ENCODE results near the gene MBOAT1.
"Not testable (repeated sequence)": the region's sequence is repeated elsewhere in the genome, so short reads cannot be mapped to it uniquely, and the experiment has no call there.

Gene MBOAT1

DNA sequence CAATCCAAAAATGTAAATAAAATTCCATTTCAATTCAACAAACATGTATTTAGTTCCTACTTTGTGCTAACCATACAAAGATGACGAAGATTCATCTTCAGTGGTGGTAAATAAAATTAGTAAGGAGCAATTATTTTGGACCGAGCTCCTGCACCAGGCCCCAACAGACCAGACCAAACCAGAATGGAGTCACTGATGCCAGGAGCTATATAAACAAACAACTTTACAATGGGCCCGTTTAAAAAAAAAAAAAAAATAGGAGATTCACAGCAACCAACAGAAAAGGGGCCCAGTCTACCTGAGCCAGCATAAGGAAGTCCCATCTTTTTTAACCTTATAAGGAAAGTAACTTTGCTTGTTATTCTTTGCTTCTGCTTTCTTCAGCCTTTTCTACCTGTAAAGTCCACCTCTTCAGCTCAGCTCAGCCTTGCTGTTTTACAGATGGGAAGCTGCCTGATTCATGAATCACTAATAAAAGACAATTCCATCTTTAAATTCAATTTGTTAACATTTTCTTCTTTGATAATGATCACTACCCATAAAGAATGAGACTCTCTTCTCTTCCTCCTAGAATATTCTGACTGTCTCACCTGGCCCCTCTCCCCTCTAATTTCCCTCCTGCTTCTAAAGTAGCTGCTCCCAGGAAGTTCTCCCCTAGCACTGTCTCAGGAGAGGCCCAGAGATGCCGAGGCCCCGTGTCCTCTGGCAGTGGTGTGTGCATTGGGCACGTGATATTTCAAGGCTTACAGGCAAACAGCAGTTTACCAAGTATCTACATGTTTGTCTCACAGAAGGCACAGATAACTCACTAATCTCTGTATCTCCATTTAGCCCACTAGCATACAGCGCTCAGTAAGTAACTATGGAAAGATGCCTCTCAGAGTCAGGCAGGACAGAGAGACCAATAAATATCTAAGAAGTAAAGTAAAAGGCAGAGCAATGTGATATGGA lies 8.4 kb downstream of the MBOAT1 start:
- no peak for DNase-seq (ENCODE audit: low read depth in 2 of 3, low spot score in 2 of 3)

- DNase-seq (ENCODE audit: low read depth in 2 of 3, low spot score in 2 of 3), result no peak
These were observed 9.5 kb downstream of the MBOAT1 start for GRCh38 chr6:20202699-20203302.

DNA sequence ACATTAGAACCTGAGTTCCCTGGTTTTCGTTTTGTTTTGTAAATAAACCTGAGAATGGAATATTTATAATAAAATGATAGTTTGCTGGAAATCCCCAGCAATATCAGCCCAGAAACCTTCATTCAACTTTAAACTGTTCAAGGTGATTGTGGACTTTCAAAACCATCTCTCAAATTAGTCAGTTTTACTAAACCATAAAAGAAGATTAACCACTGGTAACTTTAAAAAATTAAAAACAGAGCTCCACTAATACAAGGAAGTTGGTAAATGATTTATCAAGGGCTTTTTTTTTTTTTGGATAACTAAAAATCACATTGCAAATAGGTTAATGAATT lies 10.0 kb downstream of the MBOAT1 start:
- DNase-seq (ENCODE audit: low read depth in 2 of 3, low spot score in 2 of 3), result no peak

DNA sequence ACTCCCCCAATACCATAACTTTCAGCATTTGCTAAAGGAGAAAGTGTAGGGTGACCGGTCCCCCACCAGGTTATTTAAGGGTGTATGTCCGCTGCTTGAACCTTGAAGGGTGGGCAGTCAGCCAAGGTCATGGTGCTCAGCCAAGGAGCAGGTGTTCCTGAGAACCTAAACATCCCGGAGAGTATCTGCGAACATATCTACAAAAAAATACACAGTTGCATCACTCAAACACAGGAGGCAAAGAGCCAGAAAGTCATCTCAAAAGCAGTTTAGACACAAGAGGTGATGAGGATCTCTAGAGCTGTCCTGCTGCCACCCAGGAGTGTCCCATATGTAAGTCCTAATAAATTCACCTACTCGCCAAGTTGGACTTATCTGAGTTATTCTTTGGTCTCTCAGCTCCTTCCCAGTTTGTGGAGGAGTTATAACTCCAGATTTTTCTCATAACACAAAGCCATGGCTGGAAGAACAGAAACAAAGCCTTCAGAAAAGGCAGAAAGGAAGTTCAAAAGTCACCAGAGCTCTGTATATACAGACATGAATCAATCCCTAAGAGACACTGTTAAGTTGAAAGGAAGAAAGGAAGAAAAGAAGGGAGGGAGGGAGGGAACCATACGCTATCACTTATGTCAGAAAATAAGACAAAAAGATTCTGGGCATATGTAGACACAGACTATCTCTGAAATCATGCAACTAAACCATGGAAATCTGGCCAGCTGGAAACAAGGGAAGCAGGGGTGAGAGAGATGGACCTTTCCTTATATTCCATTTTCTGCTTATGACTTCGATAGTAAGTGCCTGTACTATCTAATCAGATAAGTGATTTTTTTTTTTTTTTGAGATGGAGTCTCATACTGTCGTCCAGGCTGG lies 11.3 kb downstream of the MBOAT1 start:
- DNase-seq (ENCODE audit: low read depth in 2 of 3, low spot score in 2 of 3), result no peak

- DNase-seq (ENCODE audit: low read depth in 2 of 3, low spot score in 2 of 3), result no peak
These were observed 13.5 kb downstream of the MBOAT1 start for GRCh38 chr6:20198775-20199174.

DNA sequence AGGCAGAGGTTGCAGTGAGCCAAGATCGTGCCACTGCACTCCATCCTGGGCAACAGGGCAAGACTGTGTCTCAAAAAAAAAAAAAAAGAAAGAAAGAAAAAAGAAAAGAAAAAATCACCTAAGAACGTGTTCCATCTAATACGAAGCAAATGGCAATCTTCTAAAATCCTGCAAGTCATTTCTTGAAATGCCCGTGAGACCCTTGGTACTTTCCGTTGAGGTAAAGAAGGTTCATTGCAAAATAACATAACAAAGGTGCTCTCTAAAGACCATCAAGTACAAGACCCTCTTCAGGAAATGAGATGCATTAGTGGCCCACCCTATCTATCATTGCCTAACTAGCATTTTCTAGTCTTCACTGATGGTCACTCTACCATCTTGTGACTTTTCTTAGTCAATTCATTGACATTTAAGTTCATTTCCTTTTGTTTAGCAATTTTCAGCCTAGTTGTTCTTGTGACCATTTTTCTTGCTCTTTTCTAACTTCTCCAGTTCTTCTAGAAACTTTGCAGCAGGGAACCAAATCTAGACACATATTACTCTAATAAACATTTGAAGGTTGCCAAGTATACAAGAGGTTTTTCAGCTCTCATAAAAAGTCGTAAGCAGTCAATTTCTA lies 14.0 kb downstream of the MBOAT1 start:
- DNase-seq (ENCODE audit: low read depth in 2 of 3, low spot score in 2 of 3), result no peak

DNA sequence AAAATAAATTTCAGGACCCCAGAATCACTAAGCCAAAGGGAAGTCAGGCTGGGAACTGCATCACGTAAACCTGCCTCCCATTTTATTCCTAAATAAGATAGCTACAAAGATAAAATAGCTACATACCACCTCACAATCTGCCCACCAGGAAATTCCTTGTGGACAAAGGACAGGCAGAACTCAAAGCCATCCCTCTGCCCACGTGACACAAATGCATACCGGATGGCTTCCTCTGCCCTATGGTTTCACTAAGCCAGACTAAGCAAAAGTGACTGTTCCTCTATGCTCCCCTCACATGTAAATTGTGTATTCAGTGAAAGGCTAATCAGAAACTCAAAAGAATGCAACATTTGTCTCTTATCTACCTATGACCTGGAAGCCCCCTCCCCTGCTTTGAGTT lies 15.0 kb downstream of the MBOAT1 start:
- DNase-seq (ENCODE audit: low read depth in 2 of 3, low spot score in 2 of 3), result no peak

DNA sequence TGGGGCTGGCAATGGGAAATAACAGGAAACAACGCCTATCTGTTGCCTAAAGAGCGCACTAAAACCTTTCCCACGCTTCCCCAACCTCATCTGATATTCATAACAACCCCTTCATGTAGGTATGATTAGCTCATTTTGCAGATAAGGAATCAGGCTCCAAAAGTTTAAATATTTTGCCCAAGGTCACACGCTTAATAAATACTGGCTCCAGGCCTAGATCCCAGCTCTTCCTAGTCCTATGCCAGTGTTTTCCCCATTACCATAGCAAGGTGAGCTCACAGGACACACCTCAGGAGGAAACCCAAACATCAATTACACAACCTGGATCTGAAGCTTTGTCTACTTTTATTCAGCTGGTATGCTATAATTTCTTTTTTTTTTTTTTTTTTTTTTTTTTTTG lies 19.6 kb downstream of the MBOAT1 start:
- DNase-seq (ENCODE audit: low read depth in 2 of 3, low spot score in 2 of 3), result no peak

GRCh38 chr6:20191992-20192391 lies 20.3 kb downstream of the MBOAT1 start:
- DNase-seq (ENCODE audit: low read depth in 2 of 3, low spot score in 2 of 3), result no peak

- DNase-seq (ENCODE audit: low read depth in 2 of 3, low spot score in 2 of 3), result no peak
These were observed 23.6 kb downstream of the MBOAT1 start for GRCh38 chr6:20188630-20189075.

DNA sequence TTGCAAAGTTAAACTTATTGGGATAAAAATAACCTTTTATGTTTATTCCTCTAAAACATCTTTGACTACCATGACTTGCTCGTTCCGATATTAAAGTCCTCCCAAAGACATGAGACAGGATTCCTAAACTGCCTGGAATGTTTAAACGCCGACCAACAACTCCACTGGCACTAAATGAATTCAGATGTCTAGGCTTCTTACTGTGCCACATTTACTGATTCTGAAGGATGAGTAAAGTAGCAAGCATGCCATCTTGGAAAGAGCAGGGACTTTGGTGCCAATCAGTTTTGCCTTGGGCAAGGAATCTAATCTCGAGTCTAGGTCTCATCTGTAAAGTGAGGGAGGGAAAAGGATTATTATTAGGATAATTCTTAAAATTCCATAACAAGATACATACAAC lies 25.3 kb downstream of the MBOAT1 start:
- DNase-seq (ENCODE audit: low read depth in 2 of 3, low spot score in 2 of 3), result no peak

GRCh38 chr6:20183706-20184105 lies 28.6 kb downstream of the MBOAT1 start:
- no peak for DNase-seq (ENCODE audit: low read depth in 2 of 3, low spot score in 2 of 3)

DNA sequence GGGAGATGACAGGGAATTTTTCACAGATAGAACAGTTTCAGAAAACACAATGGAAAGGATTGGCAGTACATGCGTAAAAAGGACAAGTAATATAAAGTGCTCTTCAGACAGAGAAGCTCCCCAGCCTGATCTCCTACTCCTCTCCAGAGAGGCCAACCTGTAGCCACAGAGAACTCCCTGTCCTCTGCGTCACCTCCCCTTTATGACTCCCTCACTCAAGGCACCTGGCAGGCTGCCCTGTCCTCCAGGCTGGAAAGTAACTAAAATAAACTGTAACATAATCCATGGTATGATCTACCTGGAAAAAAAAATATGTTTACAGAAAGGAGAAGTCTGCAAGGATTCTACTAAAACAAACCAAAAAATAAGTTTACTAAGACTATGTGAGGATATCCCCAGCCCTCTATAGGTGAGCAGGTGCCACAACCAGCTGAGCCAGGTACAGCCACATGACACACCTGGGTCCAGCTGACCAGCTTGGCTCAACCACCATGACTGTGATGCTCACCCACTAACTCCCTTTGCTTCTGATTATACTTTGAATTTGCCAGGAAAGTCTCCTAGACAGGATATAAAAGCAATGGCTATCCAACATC lies 29.2 kb downstream of the MBOAT1 start:
- DNase-seq (ENCODE audit: low read depth in 2 of 3, low spot score in 2 of 3), result no peak

DNA sequence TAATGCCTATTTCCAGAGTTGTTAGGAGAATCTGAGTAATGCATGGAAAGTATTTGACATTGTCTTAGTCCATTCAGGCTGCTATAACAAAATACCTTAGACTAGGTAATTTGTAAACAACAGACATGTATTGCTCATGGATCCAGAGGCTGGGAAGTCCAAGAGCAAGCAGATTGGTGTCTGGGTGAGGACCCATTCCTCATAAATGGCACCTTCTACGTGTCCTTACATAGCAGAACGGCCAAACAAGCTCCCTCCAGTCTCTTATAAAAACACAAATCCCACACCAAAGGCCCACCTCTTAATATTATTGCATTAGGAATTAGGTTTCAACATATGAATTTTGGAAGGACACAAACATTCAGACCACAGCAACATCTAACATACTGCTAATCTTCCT lies 30.2 kb downstream of the MBOAT1 start:
- DNase-seq (ENCODE audit: low read depth in 2 of 3, low spot score in 2 of 3), result no peak

- DNase-seq (ENCODE audit: low read depth in 2 of 3, low spot score in 2 of 3), result no peak
These were observed 31.3 kb downstream of the MBOAT1 start for GRCh38 chr6:20180935-20181334.

- DNase-seq (ENCODE audit: low read depth in 2 of 3, low spot score in 2 of 3), result not testable (repeated sequence)
These were observed 32.8 kb downstream of the MBOAT1 start for GRCh38 chr6:20179287-20180045.

- DNase-seq (ENCODE audit: low read depth in 2 of 3, low spot score in 2 of 3), result no peak
These were observed 33.9 kb downstream of the MBOAT1 start for GRCh38 chr6:20178327-20178726.

DNA sequence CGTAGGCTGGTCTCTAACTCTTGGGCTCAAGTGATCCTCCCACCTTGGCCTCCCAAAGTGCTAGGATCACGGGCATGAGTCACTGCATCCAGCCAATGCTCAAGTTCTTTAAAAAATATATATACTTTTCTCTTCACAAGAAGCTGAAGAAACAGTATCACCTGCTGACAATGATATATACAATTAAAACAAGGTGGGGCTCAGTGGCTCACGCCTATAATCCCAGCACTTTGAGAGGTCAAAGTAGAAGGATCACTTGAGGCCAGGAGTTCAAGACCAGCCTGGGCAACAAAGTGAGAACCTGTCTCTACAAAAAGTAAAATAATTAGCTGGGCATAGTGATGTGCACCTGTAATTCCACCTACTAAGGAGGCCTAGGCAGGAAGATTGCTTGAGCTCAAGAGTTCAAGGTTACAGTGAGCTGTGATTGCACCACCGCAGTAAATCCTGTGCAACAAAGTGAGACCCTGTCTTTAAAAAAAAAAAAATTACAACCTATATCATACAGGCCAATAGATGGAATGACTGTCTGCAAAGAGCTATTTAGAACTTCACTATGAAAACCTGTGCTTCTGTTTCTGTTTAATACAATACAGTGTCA lies 36.4 kb downstream of the MBOAT1 start:
- DNase-seq (ENCODE audit: low read depth in 2 of 3, low spot score in 2 of 3), result no peak
